GM19328 (cell line): Measurements from ENCODE around the gene PSMD14.

Experiments
- ATAC-seq: cut with Tn5 transposase; IDR thresholded peaks from one replicate; pipeline ENCODE4 v1.9.1; 2021; ENCODE audit warnings: mild to moderate bottlenecking, moderate library complexity; ENCODE audit not compliant: unreplicated experiment

The PSMD14 gene

DNA sequence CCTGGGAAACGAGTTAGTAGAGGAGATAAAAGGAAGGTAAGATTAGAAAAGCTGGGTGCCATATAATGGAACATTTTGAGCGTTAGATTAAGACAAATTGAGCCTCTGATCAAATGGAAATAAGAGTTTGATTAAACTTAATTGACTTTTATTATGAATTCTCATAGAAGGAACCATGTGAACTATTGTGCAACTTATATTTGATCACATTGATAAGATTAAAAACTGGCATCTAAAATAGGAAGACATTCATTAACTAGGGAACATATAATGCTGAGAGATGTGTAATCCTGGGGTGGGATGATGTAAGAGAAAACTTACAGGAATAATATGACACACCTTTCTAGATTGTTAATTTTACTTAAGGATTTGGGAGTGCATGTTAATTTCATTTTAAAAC lies 130.4 kb downstream of the PSMD14 start:
- no peak for ATAC-seq

DNA sequence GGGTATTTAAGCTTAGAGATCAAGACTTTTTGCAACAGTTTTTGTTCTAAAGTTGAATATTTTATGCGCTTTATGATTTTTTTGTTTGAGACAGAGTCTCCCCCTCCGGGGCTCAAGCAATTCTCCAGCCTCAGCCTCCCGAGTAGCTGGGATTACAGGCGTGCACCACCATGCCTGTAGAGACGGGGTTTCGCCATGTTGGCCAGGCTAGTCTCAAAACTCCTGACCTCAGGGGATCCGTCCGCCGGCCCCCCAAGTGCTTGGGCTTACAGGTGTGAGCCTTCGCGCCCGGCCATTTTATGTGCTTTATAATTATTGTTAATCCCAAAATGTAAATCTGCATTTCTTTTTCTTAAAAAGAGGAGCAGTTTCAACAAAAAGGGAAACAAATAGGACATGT lies 136.9 kb downstream of the PSMD14 start:
- ATAC-seq, result no peak

DNA sequence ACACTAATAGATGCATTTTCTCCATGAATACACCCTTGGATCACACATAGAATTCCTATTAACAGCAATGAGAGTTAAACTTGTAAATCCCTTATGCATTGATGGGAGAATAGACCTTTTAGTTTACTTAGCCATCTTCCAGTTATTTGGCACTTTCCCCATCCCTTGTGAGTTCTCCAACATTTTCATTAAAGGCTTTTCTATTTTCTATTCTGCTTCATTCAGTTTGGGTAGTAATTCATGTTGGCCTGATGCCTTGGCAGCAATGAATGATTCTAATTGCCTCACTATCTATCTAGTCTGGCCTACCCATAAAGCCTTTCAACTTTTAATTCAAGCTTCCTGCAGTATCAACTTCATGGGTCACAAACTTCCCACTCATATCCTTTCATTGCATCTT lies 140.2 kb downstream of the PSMD14 start:
- no peak for ATAC-seq
